Measurements from ENCODE around the gene RPS6KA6.

DNA sequence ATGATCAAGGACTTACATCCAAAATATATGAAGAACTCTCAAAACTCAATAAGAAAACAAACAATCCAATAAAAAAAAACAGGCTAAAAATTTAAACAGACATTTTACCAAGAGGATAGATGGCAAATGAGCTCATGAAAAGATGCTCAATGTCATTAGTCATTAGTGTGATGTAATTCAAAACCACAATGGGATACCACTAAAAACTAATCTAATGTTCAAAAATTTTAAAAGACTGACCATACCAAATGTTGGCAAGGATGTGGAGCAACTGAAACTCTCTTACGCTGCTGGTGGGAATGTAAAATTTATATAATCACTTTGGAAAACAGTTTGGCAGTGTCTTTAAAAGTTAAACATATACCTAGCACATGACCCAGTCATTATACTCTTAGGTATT is 43.7 kb downstream of the RPS6KA6 start:
- TF ChIP-seq, protein P1, sequence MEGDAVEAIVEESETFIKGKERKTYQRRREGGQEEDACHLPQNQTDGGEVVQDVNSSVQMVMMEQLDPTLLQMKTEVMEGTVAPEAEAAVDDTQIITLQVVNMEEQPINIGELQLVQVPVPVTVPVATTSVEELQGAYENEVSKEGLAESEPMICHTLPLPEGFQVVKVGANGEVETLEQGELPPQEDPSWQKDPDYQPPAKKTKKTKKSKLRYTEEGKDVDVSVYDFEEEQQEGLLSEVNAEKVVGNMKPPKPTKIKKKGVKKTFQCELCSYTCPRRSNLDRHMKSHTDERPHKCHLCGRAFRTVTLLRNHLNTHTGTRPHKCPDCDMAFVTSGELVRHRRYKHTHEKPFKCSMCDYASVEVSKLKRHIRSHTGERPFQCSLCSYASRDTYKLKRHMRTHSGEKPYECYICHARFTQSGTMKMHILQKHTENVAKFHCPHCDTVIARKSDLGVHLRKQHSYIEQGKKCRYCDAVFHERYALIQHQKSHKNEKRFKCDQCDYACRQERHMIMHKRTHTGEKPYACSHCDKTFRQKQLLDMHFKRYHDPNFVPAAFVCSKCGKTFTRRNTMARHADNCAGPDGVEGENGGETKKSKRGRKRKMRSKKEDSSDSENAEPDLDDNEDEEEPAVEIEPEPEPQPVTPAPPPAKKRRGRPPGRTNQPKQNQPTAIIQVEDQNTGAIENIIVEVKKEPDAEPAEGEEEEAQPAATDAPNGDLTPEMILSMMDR (IDR thresholded peaks at IDR 0.05; ENCODE audit: poor library complexity): no peak
- TF ChIP-seq EZH2phosphoT487 (IDR thresholded peaks at IDR 0.05; ENCODE audit: low read depth, severe bottlenecking, unreplicated experiment): no peak

All from hepatocyte (in vitro differentiated cells).